ENCODE data around the gene DUOX2.
A peak's percentile ranks its signal among the peaks of the same experiment; 100 is the strongest.

The DUOX2 gene

DNA sequence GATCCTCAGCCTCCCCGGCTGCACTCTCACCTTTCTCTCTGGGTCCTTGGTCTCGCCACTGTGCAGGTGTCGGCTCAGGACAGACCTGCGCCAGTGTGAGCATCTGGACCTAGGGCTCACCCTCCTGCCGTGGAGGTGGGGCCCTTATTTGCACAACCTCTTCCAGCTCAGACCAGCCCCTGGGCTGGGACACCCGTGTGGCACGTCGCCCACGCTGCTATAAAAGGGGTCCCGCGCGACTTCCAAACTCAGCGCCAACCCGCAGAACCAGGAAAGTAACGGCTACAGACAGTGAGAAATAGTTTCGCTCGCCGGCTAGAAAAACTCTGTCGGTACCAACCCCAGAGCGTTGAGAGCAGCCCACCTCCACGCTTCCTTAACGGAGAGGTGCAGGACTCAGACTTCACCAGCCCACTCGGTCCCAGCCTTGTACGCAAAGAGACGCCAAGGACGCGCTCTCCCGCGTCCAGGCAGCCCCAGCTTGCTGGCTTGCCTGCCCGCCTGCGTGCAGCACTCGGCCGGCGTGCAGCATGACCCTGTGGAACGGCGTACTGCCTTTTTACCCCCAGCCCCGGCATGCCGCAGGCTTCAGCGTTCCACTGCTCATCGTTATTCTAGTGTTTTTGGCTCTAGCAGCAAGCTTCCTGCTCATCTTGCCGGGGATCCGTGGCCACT lies at the start of gene DUOX2, which contains the start of gene DUOXA2:
TSS of gene DUOX2 (minus strand) at position 97 of the 675 bp plus-strand sequence. CDS start 761 bp downstream, outside the sequence.
TSS of gene DUOXA2 (plus strand) at position 251 of the 675 bp plus-strand sequence. CDS start at position 531, 280 bp downstream.
- no peak for DNase-seq

DNA sequence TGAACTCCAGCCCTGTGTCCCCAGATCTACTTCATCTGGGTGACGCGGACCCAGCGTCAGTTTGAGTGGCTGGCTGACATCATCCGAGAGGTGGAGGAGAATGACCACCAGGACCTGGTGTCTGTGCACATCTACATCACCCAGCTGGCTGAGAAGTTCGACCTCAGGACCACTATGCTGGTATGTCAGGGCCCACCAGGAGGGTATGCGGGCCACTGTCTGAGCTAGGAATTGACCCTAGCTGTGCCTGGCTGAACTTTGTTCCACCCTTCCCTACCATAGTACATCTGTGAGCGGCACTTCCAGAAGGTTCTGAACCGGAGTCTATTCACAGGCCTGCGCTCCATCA lies 49.5 kb upstream of the DUOX2 start:
- DNase-seq = no peak

DNA sequence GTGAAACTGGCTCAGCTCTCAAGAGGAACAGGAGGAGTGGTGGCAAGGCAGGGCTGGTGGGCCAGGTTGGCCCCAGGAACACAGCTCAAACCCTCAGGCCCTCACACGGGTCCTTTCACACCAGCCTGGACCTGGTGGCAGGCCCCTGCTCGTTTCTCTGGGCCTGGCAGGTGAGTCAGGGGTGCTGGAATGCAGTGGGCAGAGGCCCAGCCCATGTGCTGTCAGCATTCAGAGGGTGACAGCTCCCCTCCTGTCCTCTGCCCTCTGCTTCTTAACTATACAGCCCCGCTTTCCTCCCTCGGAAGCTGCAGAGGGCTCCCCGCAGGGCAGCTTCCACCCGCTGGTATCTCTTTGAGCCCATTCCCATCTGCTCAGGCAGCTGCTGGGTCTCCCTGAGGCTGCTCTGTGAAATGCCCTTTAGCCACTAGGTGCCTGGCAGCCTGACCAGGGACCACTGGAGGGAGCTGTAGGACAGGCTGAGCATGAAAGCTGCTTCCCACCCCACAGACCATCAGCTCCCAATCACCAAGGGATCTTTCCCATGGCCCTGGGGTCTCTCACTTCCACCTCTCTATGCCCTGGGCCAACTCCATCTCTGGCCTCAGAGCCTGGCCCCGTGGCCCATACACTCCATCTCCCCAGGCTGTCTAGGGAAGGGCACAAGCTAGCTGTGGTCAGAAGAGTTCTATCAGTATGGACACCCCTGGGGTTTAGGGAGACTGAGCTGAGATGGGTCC lies 49.0 kb upstream of the DUOX2 start:
- DNase-seq = peak; percentile 87

DNA sequence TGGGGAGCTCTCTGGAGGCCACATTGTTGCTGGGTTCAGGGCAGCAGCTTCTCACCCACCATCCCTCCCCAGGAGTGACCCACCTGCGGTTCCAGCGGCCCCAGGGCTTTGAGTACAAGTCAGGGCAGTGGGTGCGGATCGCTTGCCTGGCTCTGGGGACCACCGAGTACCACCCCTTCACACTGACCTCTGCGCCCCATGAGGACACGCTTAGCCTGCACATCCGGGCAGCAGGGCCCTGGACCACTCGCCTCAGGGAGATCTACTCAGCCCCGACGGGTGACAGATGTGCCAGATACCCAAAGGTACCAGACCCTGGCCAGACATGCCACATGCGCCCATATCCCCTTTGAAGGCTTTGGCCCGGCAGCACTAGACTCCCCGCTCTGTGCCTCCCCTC lies 47.7 kb upstream of the DUOX2 start:
- DNase-seq = no peak

DNA sequence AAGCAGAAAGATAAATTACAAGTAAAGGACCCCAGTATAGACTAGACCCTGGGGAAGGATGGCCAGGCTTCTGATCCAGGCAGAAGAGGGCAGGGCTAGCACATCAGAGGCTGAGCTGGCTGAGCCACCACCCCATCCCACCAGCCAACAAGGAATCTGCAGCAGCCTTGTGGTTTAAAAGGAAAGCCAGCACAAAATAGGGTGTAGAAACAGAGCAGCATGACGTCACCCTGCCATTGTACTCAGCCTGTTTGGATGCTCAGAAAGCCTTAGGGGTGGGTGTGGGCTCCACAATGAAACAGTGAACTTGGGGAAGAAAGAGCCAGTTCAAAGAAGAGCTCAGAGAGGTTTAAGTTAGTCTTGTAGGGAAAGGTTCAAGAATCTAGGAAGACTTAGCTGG lies 44.0 kb upstream of the DUOX2 start:
- no peak for DNase-seq

DNA sequence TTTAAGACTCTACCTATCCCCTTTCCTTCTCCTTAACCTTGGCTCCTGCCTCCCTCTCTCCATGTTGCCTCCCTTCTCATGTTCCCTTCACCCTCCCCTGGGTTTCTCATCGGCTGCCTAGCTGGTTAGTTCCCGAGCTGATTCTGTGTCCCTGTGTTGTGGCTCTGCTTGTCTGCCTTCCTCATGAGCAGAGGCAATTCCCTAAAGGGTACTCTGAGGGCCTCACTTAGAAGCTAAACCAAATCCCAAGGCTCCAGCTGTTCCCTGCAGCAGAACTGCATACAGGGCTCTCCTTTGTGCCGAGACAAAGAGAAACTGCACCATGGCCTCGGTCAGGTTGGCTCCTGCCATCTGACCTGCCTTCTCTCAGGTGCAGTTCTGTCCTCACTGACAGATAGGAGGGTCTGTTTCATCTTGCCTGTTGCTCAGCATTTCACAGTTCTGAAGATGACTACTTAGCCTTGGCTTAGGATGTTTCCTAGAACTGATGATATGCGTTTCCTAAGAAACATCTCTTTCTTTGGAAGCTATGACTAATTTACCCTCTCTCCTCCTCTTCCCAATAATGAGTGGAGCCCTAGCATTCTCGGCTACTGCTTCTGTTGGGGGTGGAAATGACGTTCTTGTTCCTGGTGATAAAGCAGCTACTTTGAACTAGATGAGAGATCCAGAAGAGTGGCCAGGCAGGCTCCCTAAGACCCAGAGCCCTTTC lies 42.9 kb upstream of the DUOX2 start:
- no peak for DNase-seq

DNA sequence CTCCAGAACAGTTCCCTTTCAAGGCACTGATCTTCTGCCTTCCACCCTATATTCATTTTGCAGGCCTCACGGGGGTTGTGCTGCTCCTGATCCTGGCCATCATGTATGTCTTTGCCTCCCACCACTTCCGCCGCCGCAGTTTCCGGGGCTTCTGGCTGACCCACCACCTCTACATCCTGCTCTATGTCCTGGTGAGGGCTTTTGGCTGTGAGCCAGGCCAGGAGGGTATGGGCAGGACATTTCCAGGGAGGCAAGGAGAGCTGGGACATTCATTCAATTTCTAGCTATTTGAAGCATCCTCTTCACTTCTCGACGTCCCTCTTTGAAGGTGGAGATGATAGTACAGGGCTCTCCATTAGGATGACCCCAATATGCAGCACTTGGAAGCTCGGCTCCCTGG lies 41.8 kb upstream of the DUOX2 start:
- no peak for DNase-seq

DNA sequence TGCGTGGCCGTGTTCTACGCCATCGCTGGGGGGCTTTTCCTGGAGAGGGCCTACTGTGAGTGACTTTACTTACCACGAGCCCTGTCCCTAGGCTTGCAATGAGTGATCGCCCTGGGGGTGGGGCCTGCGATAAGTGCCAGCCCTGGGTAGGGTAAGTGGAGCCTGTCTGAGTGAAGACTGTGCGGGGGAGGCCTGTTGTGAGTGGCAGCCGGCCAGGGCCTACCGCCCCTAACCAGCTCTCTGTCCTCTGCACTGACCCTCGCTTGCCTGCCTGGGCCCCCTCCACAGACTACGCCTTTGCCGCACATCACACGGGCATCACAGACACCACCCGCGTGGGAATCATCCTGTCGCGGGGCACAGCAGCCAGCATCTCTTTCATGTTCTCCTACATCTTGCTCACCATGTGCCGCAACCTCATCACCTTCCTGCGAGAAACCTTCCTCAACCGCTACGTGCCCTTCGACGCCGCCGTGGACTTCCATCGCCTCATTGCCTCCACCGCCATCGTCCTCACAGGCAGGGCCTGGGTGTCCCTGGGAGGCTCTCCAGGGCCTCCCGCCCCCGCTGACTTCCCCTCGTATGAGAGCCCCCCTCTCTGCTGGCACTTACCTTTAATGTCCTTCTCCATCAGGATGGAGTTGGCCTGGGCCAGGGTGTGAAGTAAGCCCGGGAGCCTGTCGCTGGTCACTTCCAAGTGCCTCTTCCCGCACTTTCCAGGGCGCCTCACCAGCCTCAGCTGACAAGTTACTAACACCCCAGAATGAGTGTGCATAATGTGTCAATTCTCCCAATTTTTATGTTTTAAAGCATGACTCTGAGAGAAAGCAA lies 38.2 kb upstream of the DUOX2 start:
- DNase-seq = no peak

DNA sequence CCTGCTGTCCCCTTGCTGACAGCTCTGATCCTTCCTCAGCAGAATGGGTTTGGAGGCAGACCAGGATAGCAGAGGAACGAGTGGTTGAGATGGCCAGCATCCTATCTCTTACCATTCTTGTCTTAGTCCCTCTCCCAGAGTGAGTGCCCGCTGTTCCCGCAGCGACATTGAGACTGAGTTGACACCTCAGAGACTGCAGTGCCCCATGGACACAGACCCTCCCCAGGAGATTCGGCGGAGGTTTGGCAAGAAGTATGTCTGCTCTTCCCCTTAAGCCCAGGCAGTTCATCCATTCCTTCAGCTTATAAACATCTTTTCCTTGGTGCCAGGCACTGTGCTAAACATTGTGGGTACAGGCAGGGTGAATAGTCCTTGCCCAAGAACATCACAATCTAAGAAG lies 37.0 kb upstream of the DUOX2 start:
- DNase-seq = no peak

DNA sequence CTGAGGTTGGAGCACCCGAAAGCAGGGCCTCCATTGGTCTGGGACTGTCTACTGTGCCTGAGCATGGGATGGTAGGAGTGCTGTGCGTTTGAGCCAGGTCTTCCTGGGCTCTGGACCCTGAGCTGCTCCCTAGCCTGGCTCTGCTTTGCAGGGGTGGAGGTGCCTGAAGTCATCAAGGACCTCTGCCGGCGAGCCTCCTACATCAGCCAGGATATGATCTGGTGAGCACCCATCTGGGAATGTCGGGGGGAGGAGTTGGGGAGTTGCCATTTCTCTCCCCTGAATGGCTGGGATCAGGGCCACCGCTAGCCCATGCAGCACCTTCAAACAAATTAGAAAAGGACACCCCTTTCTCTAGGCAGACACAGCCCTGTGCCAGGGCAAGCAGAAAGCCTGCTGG lies 36.5 kb upstream of the DUOX2 start:
- no peak for DNase-seq

DNA sequence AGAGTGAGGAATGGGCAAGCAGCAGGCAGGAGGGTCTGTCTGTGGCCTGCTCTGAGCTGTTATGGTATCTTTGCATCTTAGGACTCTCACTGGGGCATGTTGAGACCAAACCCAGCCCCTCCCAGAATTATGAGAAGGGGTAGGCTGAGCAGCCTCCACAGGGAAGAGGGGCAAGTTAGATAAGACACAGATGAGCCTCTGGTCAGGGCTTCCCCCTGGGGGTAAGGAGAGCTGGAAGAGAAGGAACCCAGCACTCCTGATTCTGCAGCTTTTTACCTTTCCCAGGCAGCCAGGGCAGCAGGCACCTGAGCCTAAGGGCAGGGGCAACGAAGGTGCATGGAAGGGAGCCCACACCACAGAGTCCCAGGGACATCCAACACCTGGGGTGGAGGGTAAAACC lies 35.1 kb upstream of the DUOX2 start:
- DNase-seq = no peak

DNA sequence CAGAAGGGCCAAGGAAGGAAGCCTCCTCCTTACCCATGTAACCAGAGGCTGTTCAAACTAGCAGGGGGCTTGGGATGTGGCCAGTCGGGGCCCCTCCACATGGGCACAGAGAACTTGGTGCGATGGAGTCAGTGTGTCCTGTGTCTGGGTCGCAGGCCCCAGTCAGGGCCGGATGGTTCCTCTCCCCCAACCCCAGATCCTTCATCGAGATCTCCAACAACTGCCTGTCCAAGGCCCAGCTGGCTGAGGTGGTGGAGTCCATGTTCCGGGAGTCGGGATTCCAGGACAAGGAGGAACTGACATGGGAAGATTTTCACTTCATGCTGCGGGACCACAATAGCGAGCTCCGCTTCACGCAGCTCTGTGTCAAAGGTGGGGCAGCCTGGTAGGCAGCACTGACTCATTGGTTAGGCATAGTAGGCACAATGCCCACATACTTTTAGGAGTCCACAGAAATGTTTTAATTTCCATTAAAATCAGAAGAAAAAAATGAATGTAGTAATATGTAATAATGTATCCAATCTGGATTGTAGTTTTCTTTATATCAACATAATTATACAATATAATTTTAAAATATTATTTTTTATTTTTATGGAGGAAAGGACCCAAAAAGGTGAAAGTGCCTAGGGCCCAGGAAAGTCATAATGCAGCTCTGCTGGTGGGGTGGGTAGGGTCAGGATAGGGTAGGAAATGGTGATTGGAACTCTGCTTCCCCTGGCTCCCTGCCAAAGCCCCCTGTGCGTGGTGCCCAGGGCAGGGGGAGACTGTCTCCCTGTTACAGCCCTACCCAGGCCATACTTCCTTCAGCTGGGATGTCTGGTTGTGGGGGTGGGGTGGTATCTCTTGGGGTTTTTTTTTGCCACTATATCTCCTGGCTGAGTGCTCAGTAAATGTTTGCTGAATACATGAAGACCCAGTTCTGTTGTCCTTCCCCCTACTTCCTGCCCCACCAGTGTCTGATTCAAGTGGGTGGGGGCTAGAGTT lies 34.4 kb upstream of the DUOX2 start:
- DNase-seq = no peak

DNA sequence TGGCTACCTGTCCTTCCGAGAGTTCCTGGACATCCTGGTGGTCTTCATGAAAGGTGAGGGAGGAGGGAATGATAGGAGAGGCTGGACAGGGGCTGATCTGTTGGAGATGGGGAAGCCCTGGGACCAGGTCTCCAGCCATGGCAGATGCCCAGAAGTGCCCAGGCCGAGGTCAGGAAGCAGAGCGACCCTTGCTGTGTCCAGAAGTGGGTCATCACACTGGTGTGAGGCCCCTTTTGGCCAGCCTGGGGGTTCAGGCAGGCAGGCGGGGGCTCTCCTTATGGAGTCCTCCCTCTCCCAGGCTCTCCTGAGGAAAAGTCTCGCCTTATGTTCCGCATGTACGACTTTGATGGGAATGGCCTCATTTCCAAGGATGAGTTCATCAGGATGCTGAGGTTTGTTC lies 33.6 kb upstream of the DUOX2 start:
- no peak for DNase-seq

DNA sequence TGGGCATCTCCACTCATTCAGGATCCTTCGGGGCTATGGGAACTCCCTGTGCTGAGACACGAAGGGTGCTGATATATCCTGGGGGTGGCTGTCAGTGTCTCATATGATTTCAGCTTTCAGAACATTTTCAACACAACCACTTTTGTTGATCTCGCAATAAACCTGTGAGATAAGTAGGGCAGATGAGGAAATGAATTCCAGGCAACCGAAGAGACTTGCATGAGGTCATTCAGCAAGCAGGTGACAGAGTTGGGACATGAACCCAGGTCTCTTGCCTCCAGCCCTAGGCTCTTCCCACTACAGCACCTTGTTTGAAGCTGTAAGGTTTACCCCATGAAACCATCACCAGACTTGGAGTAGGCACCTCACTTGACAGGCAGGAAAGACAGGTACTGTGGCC lies 32.4 kb upstream of the DUOX2 start:
- no peak for DNase-seq

DNA sequence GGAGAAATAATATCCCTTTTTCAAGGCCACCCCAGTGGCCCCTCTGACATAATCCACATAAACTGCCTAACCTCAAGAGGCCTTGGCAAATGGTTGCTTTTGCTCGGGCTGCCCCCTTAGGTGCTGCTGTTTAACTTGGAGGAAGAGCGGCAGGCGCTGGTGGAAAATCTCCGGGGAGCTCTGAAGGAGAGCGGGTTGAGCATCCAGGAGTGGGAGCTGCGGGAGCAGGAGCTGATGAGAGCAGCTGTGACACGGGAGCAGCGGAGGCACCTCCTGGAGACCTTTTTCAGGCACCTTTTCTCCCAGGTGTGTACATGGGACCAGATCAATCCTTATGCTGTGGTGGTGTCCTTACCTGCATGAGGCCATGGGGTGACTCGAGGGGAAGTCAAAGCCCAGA lies 30.8 kb upstream of the DUOX2 start:
- DNase-seq = no peak

DNA sequence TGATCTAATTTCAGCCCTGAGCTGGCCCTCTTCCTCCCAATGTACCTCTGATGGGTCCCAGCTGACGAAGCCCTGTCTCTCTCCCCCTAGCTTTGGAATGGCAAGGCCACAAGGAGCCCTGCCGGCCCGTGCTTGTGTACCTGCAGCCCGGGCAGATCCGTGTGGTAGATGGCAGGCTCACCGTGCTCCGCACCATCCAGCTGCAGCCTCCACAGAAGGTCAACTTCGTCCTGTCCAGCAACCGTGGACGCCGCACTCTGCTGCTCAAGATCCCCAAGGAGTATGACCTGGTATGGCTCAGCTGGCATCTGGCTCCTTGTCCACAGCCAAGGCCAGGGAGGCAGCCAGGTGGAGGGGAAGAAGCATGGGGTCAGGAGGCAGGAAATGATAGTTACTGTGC lies 30.0 kb upstream of the DUOX2 start:
- DNase-seq = no peak

DNA sequence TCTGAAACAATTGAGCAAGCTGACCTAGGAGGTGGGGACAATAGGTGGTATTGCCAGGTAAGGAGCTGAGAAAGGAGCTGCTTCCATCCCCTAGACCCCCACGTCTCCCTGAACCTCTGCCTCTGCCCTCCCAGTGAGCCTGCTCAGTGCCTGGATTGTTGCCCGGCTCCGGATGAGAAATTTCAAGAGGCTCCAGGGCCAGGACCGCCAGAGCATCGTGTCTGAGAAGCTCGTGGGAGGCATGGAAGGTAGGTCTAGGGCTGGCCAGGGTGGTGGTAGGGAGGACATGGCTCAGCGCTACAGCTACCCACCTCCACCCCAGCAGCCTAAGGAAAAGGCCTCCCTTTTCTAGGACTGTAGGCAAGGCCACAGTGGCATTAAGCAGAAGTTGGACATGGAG lies 29.1 kb upstream of the DUOX2 start:
- DNase-seq = no peak

DNA sequence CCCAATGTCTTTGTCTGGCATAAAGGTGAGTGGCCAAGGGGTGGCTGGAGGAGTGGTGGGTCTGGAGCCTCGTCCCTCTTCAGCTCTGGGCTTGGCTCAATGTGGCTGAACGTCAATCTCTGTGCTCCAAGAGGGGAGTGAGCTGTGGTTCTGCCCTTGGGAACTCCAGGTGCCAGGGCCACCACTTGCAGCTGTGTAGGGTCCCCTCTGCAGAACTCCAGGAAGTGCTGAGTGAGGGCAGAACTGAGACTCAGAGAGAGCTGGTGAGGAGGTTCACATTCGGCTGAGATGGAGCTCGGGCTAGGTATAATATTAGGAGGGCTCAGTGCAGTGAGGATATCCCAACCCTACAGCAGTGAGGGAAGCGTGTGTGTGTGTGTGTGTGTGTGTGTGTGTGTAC lies 27.4 kb upstream of the DUOX2 start:
- no peak for DNase-seq

DNA sequence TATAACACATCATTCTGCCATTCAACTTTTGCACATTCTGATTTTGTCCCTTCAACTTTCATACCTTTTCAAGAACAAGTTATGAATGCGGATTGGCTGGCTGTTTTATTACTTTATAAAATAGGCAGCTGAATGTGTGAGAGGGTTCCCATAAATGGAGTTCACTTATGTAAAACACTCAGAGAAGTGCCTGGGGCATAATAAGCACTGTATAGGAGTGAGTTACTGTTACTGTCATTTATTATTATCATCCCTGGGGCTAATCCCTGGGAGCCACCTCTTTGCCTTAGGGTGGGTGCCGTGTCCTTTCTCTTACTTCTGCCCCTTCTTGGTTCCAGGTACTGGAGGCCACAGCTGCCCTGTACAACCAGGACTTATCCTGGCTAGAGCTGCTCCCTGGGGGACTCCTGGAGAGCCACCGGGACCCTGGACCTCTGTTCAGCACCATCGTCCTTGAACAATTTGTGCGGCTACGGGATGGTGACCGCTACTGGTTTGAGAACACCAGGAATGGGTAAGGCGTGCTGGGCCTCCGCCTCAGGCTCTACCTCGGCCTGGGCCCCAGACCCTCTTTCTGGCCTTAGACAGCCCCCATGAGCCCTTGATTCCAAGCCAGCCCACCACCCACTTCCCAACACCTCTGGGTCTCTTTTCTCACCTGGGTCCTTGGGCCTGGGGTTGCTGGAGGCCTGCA lies 26.7 kb upstream of the DUOX2 start:
- DNase-seq = no peak

DNA sequence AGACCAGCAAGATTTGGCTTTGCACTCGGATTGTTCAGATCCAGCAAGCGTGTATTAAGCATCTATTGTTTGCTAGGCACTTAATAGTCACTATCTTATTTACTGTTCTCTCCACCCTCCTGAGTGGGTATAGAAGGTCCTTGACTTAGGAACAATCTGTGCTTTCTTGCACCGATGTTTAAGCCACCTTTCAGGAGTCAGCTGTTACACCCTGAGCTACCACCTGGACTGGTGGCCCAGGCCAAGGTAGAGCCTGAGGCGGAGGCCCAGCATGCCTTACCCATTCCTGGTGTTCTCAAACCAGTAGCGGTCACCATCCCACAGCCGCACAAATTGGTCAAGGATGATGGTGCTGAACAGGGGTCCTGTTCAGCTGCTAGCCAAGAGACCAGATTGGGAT lies 25.8 kb upstream of the DUOX2 start:
- no peak for DNase-seq

All from femur (tissue), 1 donor.